Motor neuron (in vitro differentiated cells): ENCODE results near the gene FBL. TPM values are rescaled to one million over a fixed set of nuclear protein-coding genes. Genes with fewer than 3 reads are reported as not detected.
"Not testable (repeated sequence)": the region's sequence is repeated elsewhere in the genome, so short reads cannot be mapped to it uniquely, and the experiment has no call there.

ENCODE experiments used
- ATAC-seq, 8 experiments: fragments of 200-7000 bp; cut with Tn5 transposase; replicated peaks in 6 of 8; 2 replicates each; pipeline ENCODE4 v1.8.0; 2021; ENCODE audit warnings: mild to moderate bottlenecking in 8 of 8, moderate library complexity in 8 of 8
- H3K27ac ChIP-seq, 2 donors: fragments of 250-450 bp; sonication (Bioruptor Pico); 2 replicates each; pipeline ENCODE4 v1.9.0; 2021; ENCODE audit warnings: antibody characterized with exemption in 2 of 2, mild to moderate bottlenecking in 2 of 2, moderate library complexity in 1 of 2
- H3K4me1 ChIP-seq, 2 donors: fragments of 250-450 bp; sonication (Bioruptor Pico); replicated peaks in 1 of 2; 2 replicates each; pipeline ENCODE4 v1.6.1; 2021; ENCODE audit warnings: antibody characterized with exemption in 2 of 2, mild to moderate bottlenecking in 2 of 2, moderate library complexity in 1 of 2
- H3K4me3 ChIP-seq, 5 donors: fragments of 250-450 bp; sonication (Bioruptor Pico); 2 replicates each; pipeline ENCODE4 v1.9.0; 2021; ENCODE audit warnings: antibody characterized with exemption in 5 of 5, mild to moderate bottlenecking in 5 of 5, moderate library complexity in 4 of 5
- WGBS, 10 experiments: fragments of 450-650 bp; shearing (Covaris generic); methylation state at CpG; one replicate each; pipeline ENCODE4 v1.0.0; 2022; 5-methylcytosine and 5-hydroxymethylcytosine counted together
- in situ Hi-C, 9 experiments: fragments of 400-800 bp; cut with MboI; loops; one replicate each; pipeline ENCODE4 v1.15.0; 2021; ENCODE audit warnings: low sequenced_read_pairs in 9 of 9, low pct_unique_long_range_greater_than_20kb in 2 of 9; ENCODE audit not compliant: unreplicated experiment in 9 of 9
- total RNA-seq, 8 experiments: library from RNA; unstranded; fragments of 300-600 nt; gene quantifications; 2 replicates each; pipeline versions ENCODE4 v1.2.3 to v1.2.4, GENCODE V29; 2022

The FBL gene
- total RNA-seq, 8 experiments from 2014 or later: 67.4 to 311 (median 110) TPM

- H3K4me1 ChIP-seq, H3K27ac ChIP-seq, ATAC-seq, H3K4me3 ChIP-seq, in situ Hi-C loops: not testable (repeated sequence)
- WGBS, 10 experiments: no CpG with 5 or more reads among the region's 10 CpGs
Measured at GRCh38 chr19:39882645-39883044, 36.5 kb upstream of the FBL start.

- H3K27ac ChIP-seq, H3K4me3 ChIP-seq, in situ Hi-C loops, H3K4me1 ChIP-seq: not testable (repeated sequence)
- 0% methylated on average over 1 of the region's 15 CpGs; no CpG with 5 or more reads in 9 of the 10 experiments for WGBS, 10 experiments
- ATAC-seq: peak in 6 of 8 experiments; percentile 36 to 95 (median 63)
Measured at GRCh38 chr19:39881495-39882110, 35.4 kb upstream of the FBL start.

GRCh38 chr19:39880241-39880640 is 34.1 kb upstream of the FBL start:
- WGBS, 10 experiments: no CpG with 5 or more reads among the region's 5 CpGs
- in situ Hi-C loops, H3K27ac ChIP-seq: not testable (repeated sequence)

GRCh38 chr19:39879796-39880195 is 33.6 kb upstream of the FBL start:
- H3K4me1 ChIP-seq, H3K27ac ChIP-seq, H3K4me3 ChIP-seq, in situ Hi-C loops, ATAC-seq: not testable (repeated sequence)
- no CpG with 5 or more reads among the region's 8 CpGs for WGBS, 10 experiments

More at GRCh38 chr19:39880241-39880640, 34.1 kb upstream of the FBL start:
- H3K4me1 ChIP-seq, H3K4me3 ChIP-seq, ATAC-seq: not testable (repeated sequence)

GRCh38 chr19:39878866-39879265 is 32.7 kb upstream of the FBL start:
- H3K27ac ChIP-seq, H3K4me3 ChIP-seq, ATAC-seq, H3K4me1 ChIP-seq, in situ Hi-C loops: not testable (repeated sequence)
- WGBS, 10 experiments: 62 to 77% (median 68%) methylated on average over 3 to 9 of the region's 11 CpGs; no CpG with 5 or more reads in 1 of the 10 experiments

GRCh38 chr19:39878398-39878797 is 32.2 kb upstream of the FBL start:
- ATAC-seq: no peak
- no peak overlapping the region for H3K4me3 ChIP-seq
- no peak overlapping the region for H3K27ac ChIP-seq
- no peaks in the 10 kb centered on the region for H3K4me1 ChIP-seq
- 50 to 93% (median 74%) methylated on average over 1 of the region's 1 CpG; no CpG with 5 or more reads in 4 of the 10 experiments for WGBS, 10 experiments
- in situ Hi-C loops: no loop called here

- H3K4me3 ChIP-seq, in situ Hi-C loops, ATAC-seq, H3K4me1 ChIP-seq, H3K27ac ChIP-seq: not testable (repeated sequence)
- WGBS, 10 experiments: 79% methylated on average over 5 of the region's 17 CpGs; no CpG with 5 or more reads in 9 of the 10 experiments
Measured at GRCh38 chr19:39877982-39878381, 31.8 kb upstream of the FBL start.

- H3K4me1 ChIP-seq, ATAC-seq, H3K27ac ChIP-seq, in situ Hi-C loops, H3K4me3 ChIP-seq: not testable (repeated sequence)
- WGBS, 10 experiments: 43 to 86% methylated on average over 1 of the region's 14 CpGs; no CpG with 5 or more reads in 8 of the 10 experiments
Measured at GRCh38 chr19:39877488-39877887, 31.3 kb upstream of the FBL start.

- H3K27ac ChIP-seq, H3K4me3 ChIP-seq, in situ Hi-C loops, H3K4me1 ChIP-seq, ATAC-seq: not testable (repeated sequence)
- no CpG with 5 or more reads among the region's 11 CpGs for WGBS, 10 experiments
Measured at GRCh38 chr19:39876486-39876885, 30.3 kb upstream of the FBL start.

GRCh38 chr19:39875401-39875864 is 29.3 kb upstream of the FBL start:
- WGBS, 10 experiments: no CpG with 5 or more reads among the region's 43 CpGs
- H3K4me1 ChIP-seq, H3K4me3 ChIP-seq, H3K27ac ChIP-seq, in situ Hi-C loops: not testable (repeated sequence)
- peak in 3 of 8 experiments; percentile 18 to 91 (median 87) for ATAC-seq

- Histone ChIP-seq H3K4me1 (no peaks in the 10 kb centered on the region), H3K27ac (no peak overlapping the region), H3K4me3 (no peak overlapping the region)
- in situ Hi-C loops: no loop called here
- ATAC-seq: peak in 1 of 8 experiments; percentile 39
- WGBS, 10 experiments: 50% methylated on average over 1 of the region's 1 CpG; no CpG with 5 or more reads in 9 of the 10 experiments
Measured at GRCh38 chr19:39874404-39874803, 28.2 kb upstream of the FBL start.

- Histone ChIP-seq H3K27ac (no peak overlapping the region), H3K4me1 (no peaks in the 10 kb centered on the region), H3K4me3 (no peak overlapping the region)
- ATAC-seq: no peak
- 60 to 80% (median 60%) methylated on average over 1 to 3 of the region's 20 CpGs; no CpG with 5 or more reads in 7 of the 10 experiments for WGBS, 10 experiments
- in situ Hi-C loops: no loop called here
Measured at GRCh38 chr19:39873385-39873784, 27.2 kb upstream of the FBL start.

GRCh38 chr19:39871886-39872866 is 26.0 kb upstream of the FBL start:
- no peak for ATAC-seq
- in situ Hi-C loops: no loop called here
- no peak overlapping the region for H3K4me3 ChIP-seq
- no peak overlapping the region for H3K27ac ChIP-seq
- H3K4me1 ChIP-seq: no peaks in the 10 kb centered on the region
- 50 to 100% (median 71%) methylated on average over 1 to 15 of the region's 47 CpGs; no CpG with 5 or more reads in 4 of the 10 experiments for WGBS, 10 experiments
